Erythroblast (primary cell): ENCODE data around the gene WDR70.

ENCODE experiments used
- GATA1 ChIP-seq: IDR thresholded peaks from 2 replicates; pipeline ENCODE4 v1.6.1; 2011; ENCODE audit warnings: low read depth, mild to moderate bottlenecking, control low read depth, low read length, moderate library complexity
- POLR2A ChIP-seq: IDR thresholded peaks from 2 replicates; pipeline ENCODE4 v1.6.1; 2011; ENCODE audit warnings: mild to moderate bottlenecking, low read length

- TF ChIP-seq POLR2A = no peak
- TF ChIP-seq GATA1 = no peak
Observed at GRCh38 chr5:37580106-37580505, 201.0 kb downstream of the WDR70 start.
